ENCODE results near the gene LAMA5. TPM values are rescaled to one million over a fixed set of nuclear protein-coding genes. Genes with fewer than 3 reads are reported as not detected.
A peak's percentile ranks its signal among the peaks of the same experiment; 100 is the strongest.

The LAMA5 gene
- total RNA-seq, 1 donor from 2014 or later = 12.1 TPM

DNA sequence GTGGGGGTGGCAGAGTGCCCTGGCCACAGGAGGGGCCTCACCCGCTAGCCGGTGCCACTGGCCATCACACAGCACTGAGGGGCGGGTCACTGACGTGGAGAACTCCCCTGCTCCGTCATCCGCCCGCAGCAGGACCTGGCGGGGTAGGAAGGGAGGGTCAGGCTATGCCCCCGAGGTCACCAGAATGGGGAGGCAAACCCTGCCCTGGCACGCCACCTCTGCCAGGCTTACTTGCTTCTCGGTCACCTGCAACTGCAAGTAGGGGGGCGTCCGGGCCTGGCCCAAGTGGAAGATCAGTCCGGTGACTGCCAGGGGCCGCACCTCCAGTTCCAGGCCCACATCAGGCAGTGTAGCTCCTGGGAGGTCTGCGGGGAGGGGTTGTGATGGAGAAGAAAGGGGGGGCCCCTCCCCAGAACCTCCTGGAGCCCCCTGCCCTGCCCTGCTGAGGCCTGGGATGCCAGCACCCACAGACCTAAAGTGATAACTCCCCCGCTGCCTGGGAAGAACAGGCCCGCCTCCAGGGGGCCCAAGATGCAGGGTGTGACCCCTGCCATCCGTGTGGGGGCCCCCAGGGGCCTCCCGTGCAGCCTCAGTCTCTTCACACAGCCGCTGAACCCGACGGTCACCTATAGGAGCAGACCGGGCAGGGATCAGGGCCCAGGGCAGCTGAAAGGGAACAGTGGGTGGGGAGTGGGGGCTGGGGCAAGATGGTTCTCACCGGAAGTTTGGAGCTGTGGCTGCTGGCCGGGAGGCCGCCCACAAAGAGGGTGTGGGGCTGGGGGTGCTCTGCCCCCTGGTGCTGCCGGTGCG lies 57.0 kb downstream of the LAMA5 start:
- Histone ChIP-seq H3K9me3 (ENCODE audit: low read depth) (no peaks in the 10 kb centered on the region), H3K27me3 (no peaks in the 10 kb centered on the region), H4K20me1 (ENCODE audit: low read depth) (peaks cover 7% of the 10 kb centered on the region), H3K79me2 (ENCODE audit: low read depth) (peaks cover 10% of the 10 kb centered on the region), H3K4me2 (no peak overlapping the region), H2AFZ (replicated peaks) (no peak overlapping the region), H3K4me1 (no peaks in the 10 kb centered on the region), H3K4me3 (no peak overlapping the region), H3K36me3 (no peaks in the 10 kb centered on the region), H3K27ac (no peak overlapping the region), H3F3A (ENCODE audit: low read depth) (peaks cover 2% of the 10 kb centered on the region), H3K9ac (no peak overlapping the region)
- Mint-ChIP-seq H3K27ac (no peak overlapping the region), H3K9me3 (no peaks in the 10 kb centered on the region), H3K27me3 (ENCODE audit: insufficient read depth, low read depth) (peaks cover 2% of the 10 kb centered on the region), H3K4me3 (no peak overlapping the region), H3K36me3 (peaks cover 3% of the 10 kb centered on the region), H3K4me1 (peaks cover 3% of the 10 kb centered on the region)
- TF ChIP-seq EZH2phosphoT487 (IDR thresholded peaks at IDR 0.05) (no peak), CTCF (IDR thresholded peaks at IDR 0.05) (no peak), EZH2 (IDR thresholded peaks at IDR 0.05) (no peak)
- no peak for DNase-seq (ENCODE audit: low spot score)

DNA sequence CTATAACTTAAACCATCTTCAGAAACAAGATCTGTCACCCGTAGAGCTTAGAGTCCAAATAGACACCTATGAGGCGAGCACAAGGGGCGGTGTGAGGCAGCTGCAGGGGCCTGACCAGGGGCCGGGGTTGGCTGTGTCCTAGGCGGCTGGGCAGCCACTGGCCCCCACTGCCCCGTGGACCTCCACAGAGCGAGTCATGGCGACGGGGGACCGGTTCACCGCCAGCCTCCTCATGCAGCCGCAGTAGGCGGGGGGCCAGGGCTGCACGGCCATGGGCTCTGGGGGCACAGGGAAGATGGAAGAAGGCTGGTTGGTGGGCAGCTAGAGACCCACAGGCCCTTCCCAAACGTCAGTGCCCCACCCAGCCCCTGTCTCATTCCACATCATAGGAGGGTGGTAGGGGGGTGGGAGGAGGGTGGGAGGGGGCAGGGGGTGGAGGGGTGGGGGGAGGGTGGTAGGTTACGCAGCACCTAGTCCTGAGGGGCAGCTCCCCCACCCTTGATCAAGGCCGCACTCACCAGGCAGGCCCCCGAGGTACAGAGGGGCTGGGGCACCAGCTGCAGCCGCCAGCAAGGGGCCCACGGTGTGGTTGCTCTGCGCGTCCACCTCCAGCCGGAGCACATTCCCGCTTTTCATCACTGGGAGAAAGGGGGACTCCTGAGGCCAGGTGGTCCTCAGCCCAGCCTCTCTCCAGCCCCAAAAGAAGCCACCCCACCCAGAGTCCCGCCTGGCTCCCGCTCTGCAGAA lies 57.7 kb downstream of the LAMA5 start:
- DNase-seq (ENCODE audit: low spot score) = no peak
- peaks cover 2% of the 10 kb centered on the region for H3K27me3 Mint-ChIP-seq (ENCODE audit: insufficient read depth, low read depth)
- Histone ChIP-seq H3K4me1 (peaks cover under 1% of the 10 kb centered on the region), H4K20me1 (ENCODE audit: low read depth) (peaks cover 14% of the 10 kb centered on the region), H2AFZ (replicated peaks) (no peak overlapping the region), H3F3A (ENCODE audit: low read depth) (peaks cover 6% of the 10 kb centered on the region), H3K4me2 (no peak overlapping the region), H3K27ac (no peak overlapping the region), H3K9me3 (ENCODE audit: low read depth) (no peaks in the 10 kb centered on the region), H3K36me3 (no peaks in the 10 kb centered on the region), H3K9ac (no peak overlapping the region), H3K4me3 (no peak overlapping the region), H3K79me2 (ENCODE audit: low read depth) (peaks cover 17% of the 10 kb centered on the region), H3K27me3 (no peaks in the 10 kb centered on the region)
- TF ChIP-seq EZH2phosphoT487 (IDR thresholded peaks at IDR 0.05) (no peak), EZH2 (IDR thresholded peaks at IDR 0.05) (no peak), CTCF (IDR thresholded peaks at IDR 0.05) (no peak)
- H3K9me3 Mint-ChIP-seq = no peaks in the 10 kb centered on the region
- H3K4me1 Mint-ChIP-seq = peaks cover 3% of the 10 kb centered on the region
- no peak overlapping the region for H3K27ac Mint-ChIP-seq
- H3K4me3 Mint-ChIP-seq = no peak overlapping the region
- H3K36me3 Mint-ChIP-seq = peaks cover 3% of the 10 kb centered on the region

GRCh38 chr20:62308102-62308822 lies 58.9 kb downstream of the LAMA5 start:
- H3K27ac Mint-ChIP-seq = no peak overlapping the region
- TF ChIP-seq EZH2phosphoT487 (IDR thresholded peaks at IDR 0.05) = no peak
- TF ChIP-seq CTCF (IDR thresholded peaks at IDR 0.05) = no peak
- TF ChIP-seq EZH2 (IDR thresholded peaks at IDR 0.05) = no peak
- no peak overlapping the region for H2AFZ ChIP-seq (replicated peaks)
- H3K4me3 Mint-ChIP-seq = no peak overlapping the region
- H3K9ac ChIP-seq = no peak overlapping the region
- peak overlapping the region; percentile 37 for H3K27ac ChIP-seq
- H4K20me1 ChIP-seq (ENCODE audit: low read depth) = peaks cover 25% of the 10 kb centered on the region
- no peaks in the 10 kb centered on the region for H3K9me3 Mint-ChIP-seq
- no peaks in the 10 kb centered on the region for H3K9me3 ChIP-seq (ENCODE audit: low read depth)
- H3K36me3 Mint-ChIP-seq = peaks cover 9% of the 10 kb centered on the region
- H3K4me1 Mint-ChIP-seq = peaks cover 13% of the 10 kb centered on the region
- DNase-seq (ENCODE audit: low spot score) = no peak
- peaks cover 28% of the 10 kb centered on the region for H3K79me2 ChIP-seq (ENCODE audit: low read depth)
- no peaks in the 10 kb centered on the region for H3K36me3 ChIP-seq
- H3K27me3 ChIP-seq = no peaks in the 10 kb centered on the region
- no peak overlapping the region for H3K4me2 ChIP-seq
- H3K27me3 Mint-ChIP-seq (ENCODE audit: insufficient read depth, low read depth) = peaks cover 2% of the 10 kb centered on the region
- no peak overlapping the region for H3K4me3 ChIP-seq
- H3F3A ChIP-seq (ENCODE audit: low read depth) = peaks cover 8% of the 10 kb centered on the region
- H3K4me1 ChIP-seq = peaks cover 7% of the 10 kb centered on the region

Measured in neural progenitor cell (in vitro differentiated cells).